ENCODE measurements around the gene CD1B.
"Not testable (repeated sequence)": the region's sequence is repeated elsewhere in the genome, so short reads cannot be mapped to it uniquely, and the experiment has no call there.

The CD1B gene

GRCh38 chr1:158327481-158327880, 3.9 kb downstream of the CD1B start:
- DNase-seq: no peak

- no peak for DNase-seq
These were observed 6.9 kb downstream of the CD1B start for GRCh38 chr1:158324395-158324794.

GRCh38 chr1:158323866-158324265, 7.5 kb downstream of the CD1B start:
- DNase-seq: no peak

- no peak for DNase-seq
These were observed 20.3 kb downstream of the CD1B start for GRCh38 chr1:158311066-158311465.

- no peak for DNase-seq
These were observed 20.7 kb downstream of the CD1B start for GRCh38 chr1:158310623-158311022.

- no peak for DNase-seq
These were observed 35.5 kb downstream of the CD1B start for GRCh38 chr1:158295791-158296190.

- DNase-seq: no peak
These were observed 40.9 kb downstream of the CD1B start for GRCh38 chr1:158290321-158290844.

- no peak for DNase-seq
These were observed 41.5 kb downstream of the CD1B start, which contains the start of gene CD1C for GRCh38 chr1:158289811-158290210. CD1C (plus strand) TSS chr1:158289923; CDS start chr1:158290065, 142 bp downstream.

GRCh38 chr1:158286941-158287346, 44.4 kb downstream of the CD1B start:
- DNase-seq: no peak

- DNase-seq: no peak
These were observed 44.8 kb downstream of the CD1B start for GRCh38 chr1:158286487-158286886.

GRCh38 chr1:158285756-158286241, 45.5 kb downstream of the CD1B start:
- DNase-seq: peak; percentile 85

GRCh38 chr1:158283965-158284364, 47.4 kb downstream of the CD1B start:
- no peak for DNase-seq

GRCh38 chr1:158282421-158282820, 48.9 kb downstream of the CD1B start:
- DNase-seq: not testable (repeated sequence)
